HepG2 (cell line): ENCODE data around the gene POLN. TPM values are rescaled to one million over a fixed set of nuclear protein-coding genes. Genes with fewer than 3 reads are reported as not detected.
"Not testable (repeated sequence)": the region's sequence is repeated elsewhere in the genome, so short reads cannot be mapped to it uniquely, and the experiment has no call there.

Experiments
- ATAC-seq: fragments of 200-7000 bp; cut with Tn5 transposase; 3 replicates; pipeline ENCODE4 v1.9.1; 2020; ENCODE audit warnings: mild to moderate bottlenecking, moderate library complexity
- BruUV-seq: library from RNA; stranded (reverse); fragments of 400-500 nt; replicated peaks from 2 replicates; lab custom pipeline; 2021; lab: Mats Ljungman, UMichigan
- CTCF ChIA-PET: fragments of 300-600 bp; formaldehyde crosslinking; extraction: SDS; loops from one replicate; lab custom pipeline; 2021; ENCODE audit warnings: low total read pairs, inconsistent platforms, low intra/inter-chr PET ratio; lab: Yijun Ruan, JAX
- POLR2A ChIA-PET: fragments of 350-600 bp; sonication (Branson Sonifier 250); formaldehyde crosslinking; loops from one replicate; lab custom pipeline; 2020; ENCODE audit warnings: antibody characterized with exemption, inconsistent platforms; lab: Yijun Ruan, JAX
- DNase-seq: peaks from one replicate; pipeline ENCODE4 v3.0.0-alpha.2; 2015; ENCODE audit warnings: low spot score
- FAIRE-seq: peaks from 3 replicates; lab custom pipeline; 2011; peaks lifted over from hg19 to GRCh38; lab: Jason Lieb, UNC
- H2AFZ ChIP-seq: one replicate; pipeline ENCODE4 v1.6.1; 2011; ENCODE audit warnings: low read length, inconsistent platforms
- H3K27ac ChIP-seq: fragments of 300-600 bp; 3 replicates; pipeline ENCODE4 v1.8.0; 2011; ENCODE audit warnings: mixed run types, mild to moderate bottlenecking, mixed read lengths, low read length, inconsistent platforms; ENCODE audit not compliant: insufficient read depth; ENCODE audit errors: extremely low read length
- H3K27me3 ChIP-seq, 2 experiments: fragments of 200-600 bp in 1 of 2; 2 replicates in 1 of 2; 3 replicates in 1 of 2; pipeline versions ENCODE4 v1.6.0 to v1.8.0; 2011; ENCODE audit warnings: low read length in 2 of 2, mild to moderate bottlenecking in 2 of 2, moderate library complexity in 2 of 2, inconsistent platforms in 1 of 2; ENCODE audit not compliant: insufficient read depth in 2 of 2, control insufficient read depth in 1 of 2
- H3K36me3 ChIP-seq, 2 experiments: fragments of 200-600 bp in 1 of 2; replicated peaks in 1 of 2; 2 replicates in 1 of 2; 3 replicates in 1 of 2; pipeline versions ENCODE4 v1.5.1 to v1.8.0; 2011; ENCODE audit warnings: low read length in 2 of 2, inconsistent platforms in 1 of 2; ENCODE audit not compliant: insufficient read depth in 2 of 2, control insufficient read depth in 1 of 2
- H3K4me1 ChIP-seq: 2 replicates; pipeline ENCODE4 v1.5.1; 2012; ENCODE audit warnings: low read length, inconsistent platforms; ENCODE audit not compliant: insufficient read depth
- H3K4me2 ChIP-seq: 2 replicates; pipeline ENCODE4 v1.6.0; 2011; ENCODE audit warnings: low read depth, low read length, inconsistent platforms
- H3K4me3 ChIP-seq, 3 experiments: fragments of 200-600 bp in 1 of 3; sonication (generic), shearing (Covaris generic) in 1 of 3; replicated peaks in 1 of 3; 2 replicates each; pipeline ENCODE4 v1.5.1; 2011 to 2016; ENCODE audit warnings: low read length in 3 of 3, inconsistent platforms in 2 of 3, low read depth in 2 of 3, mild to moderate bottlenecking in 2 of 3, control low read depth in 1 of 3, mixed read lengths in 1 of 3; ENCODE audit not compliant: insufficient read depth in 1 of 3
- H3K79me2 ChIP-seq: one replicate; pipeline ENCODE4 v1.6.1; 2011; ENCODE audit warnings: low read length, inconsistent platforms; ENCODE audit not compliant: insufficient read depth
- H3K9ac ChIP-seq: 2 replicates; pipeline ENCODE4 v1.6.0; 2011; ENCODE audit warnings: mild to moderate bottlenecking, low read depth, low read length, inconsistent platforms; ENCODE audit not compliant: insufficient read depth
- H3K9me3 ChIP-seq: 2 replicates; pipeline ENCODE4 v1.5.1; 2012; ENCODE audit warnings: mild to moderate bottlenecking, low read length
- H4K20me1 ChIP-seq: 2 replicates; pipeline ENCODE4 v1.6.0; 2011; ENCODE audit warnings: inconsistent platforms, mild to moderate bottlenecking, low read length, moderate library complexity; ENCODE audit not compliant: insufficient read depth
- GATA4 ChIP-seq: sonication (generic); IDR thresholded peaks from 2 replicates; pipeline ENCODE4 v1.6.1; 2016; ENCODE audit warnings: antibody characterized with exemption, low read depth, borderline replicate concordance
- HNF4A ChIP-seq: sonication (generic); formaldehyde crosslinking; IDR thresholded peaks from 2 replicates; pipeline ENCODE4 v1.4.0; 2020; ENCODE audit warnings: missing genetic modification reagents
- NFYB ChIP-seq: sonication (generic); formaldehyde crosslinking; IDR thresholded peaks from 2 replicates; pipeline ENCODE4 v1.4.0; 2020; ENCODE audit warnings: missing genetic modification reagents
- ZNF549 ChIP-seq: sonication (generic); formaldehyde crosslinking; IDR thresholded peaks from 2 replicates; pipeline ENCODE4 v1.5.0; 2020; ENCODE audit warnings: missing genetic modification reagents
- WGBS: methylation state at CpG from one replicate; pipeline ENCODE4 v1.1.6; 2017; ENCODE audit warnings: low lambda C conversion rate; 5-methylcytosine and 5-hydroxymethylcytosine counted together
- in situ Hi-C: cut with HindIII; loops from 2 replicates; pipeline ENCODE4 v1.10.0; 2017; ENCODE audit warnings: low pct_unique_long_range_greater_than_20kb; ENCODE audit not compliant: extremely low pct_ligation_motif_present
- intact Hi-C: fragments of 100-400 bp; cut with micrococcal nuclease; formaldehyde crosslinking; loops from one replicate; pipeline ENCODE4 v1.10.0; 2022; ENCODE audit not compliant: unreplicated experiment
- polyA plus RNA-seq, 8 experiments: library from polyadenylated mRNA; depleted of rRNA in 3 of 8; stranded (reverse) in 7 of 8; unstranded in 1 of 8; fragments of >200 nt; fragmentation: Illumina TruSeq in 4 of 8; extraction: Trizol in 4 of 8; gene quantifications; 2 replicates each; pipeline versions ENCODE4 v1.2.1 to v1.2.3, GENCODE V29; 2011 to 2016; ENCODE audit warnings: low read depth in 4 of 8, missing spikeins in 1 of 8, mixed read lengths in 1 of 8; ENCODE audit not compliant: insufficient read depth in 1 of 8
- total RNA-seq, 5 experiments: library from RNA; depleted of rRNA; stranded (reverse); fragments of >200 nt; fragmentation: Illumina TruSeq; extraction: Trizol; gene quantifications; 2 replicates each; pipeline ENCODE4 v1.2.3, GENCODE V29; 2016; ENCODE audit warnings: low read depth in 1 of 5

POLN gene
- total and polyA plus RNA-seq, 2 of the 13 experiments (the other 11 are each of a cell fraction or from before 2014, with no cell fraction given), result 0.93 to 1.5 TPM

GRCh38 chr4:2036327-2036726 is 205.6 kb downstream of the POLN start:
- no TSS peak for BruUV-seq
- H3K36me3 ChIP-seq, result no peaks in the 10 kb centered on the region
- H3K4me3 ChIP-seq, result no peak overlapping the region
- H3K9me3 ChIP-seq, result no peaks in the 10 kb centered on the region
- H3K27me3 ChIP-seq, result peaks cover 3 to 36% of the 10 kb centered on the region in 2 experiments
- no peak overlapping the region for H3K27ac ChIP-seq
- peaks cover 14% of the 10 kb centered on the region for H3K4me1 ChIP-seq
- no peak overlapping the region for H2AFZ ChIP-seq
- ATAC-seq (peak; percentile 51; the same call in 2 of the 3 replicates), FAIRE-seq (no peak), DNase-seq (no peak)
- POLR2A ChIA-PET, result no interaction called here
- no peaks in the 10 kb centered on the region for H4K20me1 ChIP-seq
- WGBS, result 73% methylated on average over 7 of the region's 10 CpGs
- H3K79me2 ChIP-seq, result no peaks in the 10 kb centered on the region
- no peak for TF ChIP-seq NFYB (CRISPR knock-in tag)
- no peak for TF ChIP-seq GATA4
- TF ChIP-seq HNF4A (CRISPR knock-in tag), result peak; percentile 52
- TF ChIP-seq ZNF549 (CRISPR knock-in tag), result no peak
- CTCF ChIA-PET, result no interaction called here
- H3K4me2 ChIP-seq, result peak overlapping the region; percentile 10; the same call in 1 of the 2 replicates
- no peak overlapping the region for H3K9ac ChIP-seq
- intact Hi-C loops, result no loop called here
- in situ Hi-C loops, result no loop called here

- peaks cover 0 to 18% of the 10 kb centered on the region in 2 experiments; a peak in 3 of 5 replicates for H3K27me3 ChIP-seq
- ATAC-seq, H3K27ac ChIP-seq, POLR2A ChIA-PET, H3K9ac ChIP-seq, in situ Hi-C loops, DNase-seq, H2AFZ ChIP-seq, BruUV-seq, H4K20me1 ChIP-seq, H3K4me1 ChIP-seq, H3K9me3 ChIP-seq, intact Hi-C loops, CTCF ChIA-PET, H3K4me2 ChIP-seq, H3K79me2 ChIP-seq, H3K4me3 ChIP-seq, FAIRE-seq, H3K36me3 ChIP-seq: not testable (repeated sequence)
Measured at GRCh38 chr4:2031161-2031560, 210.8 kb downstream of the POLN start.

GRCh38 chr4:2027120-2027519 is 214.8 kb downstream of the POLN start:
- H3K4me1 ChIP-seq, H3K36me3 ChIP-seq, ATAC-seq, H3K27ac ChIP-seq, H2AFZ ChIP-seq, H3K27me3 ChIP-seq, in situ Hi-C loops, BruUV-seq, intact Hi-C loops, H3K9ac ChIP-seq, POLR2A ChIA-PET, CTCF ChIA-PET, H3K4me2 ChIP-seq, FAIRE-seq, H3K4me3 ChIP-seq, H3K9me3 ChIP-seq, DNase-seq, H4K20me1 ChIP-seq, H3K79me2 ChIP-seq: not testable (repeated sequence)
- WGBS, result 12% methylated on average over 4 of the region's 4 CpGs
